SK-N-SH treated with all-trans-retinoic acid at 6 μM for 48 hours (cell line): ENCODE data around the gene COL4A2.

ENCODE experiments used
- ATAC-seq: fragments of 200-7000 bp; cut with Tn5 transposase; 3 replicates; pipeline ENCODE4 v1.9.1; 2020; ENCODE audit warnings: mild to moderate bottlenecking, moderate library complexity
- BACH2 ChIP-seq: fragments of 250-450 bp; sonication (Bioruptor Pico); IDR thresholded peaks from 2 replicates; pipeline ENCODE4 v1.9.0; 2021; ENCODE audit warnings: mild to moderate bottlenecking, borderline replicate concordance
- CREB5 ChIP-seq: fragments of 250-450 bp; sonication (Bioruptor Pico); IDR thresholded peaks from 2 replicates; pipeline ENCODE4 v1.5.1; 2020; ENCODE audit warnings: low read depth, mild to moderate bottlenecking, moderate library complexity
- CSDC2 ChIP-seq: fragments of 250-450 bp; sonication (Bioruptor Pico); IDR thresholded peaks from 2 replicates; pipeline ENCODE4 v1.5.0; 2020; ENCODE audit warnings: mild to moderate bottlenecking, moderate library complexity
- CSRNP3 ChIP-seq: fragments of 250-450 bp; sonication (Bioruptor Pico); IDR thresholded peaks from 2 replicates; pipeline ENCODE4 v1.5.1; 2021; ENCODE audit warnings: mild to moderate bottlenecking, moderate library complexity
- ESRRG ChIP-seq: fragments of 250-450 bp; sonication (Bioruptor Pico); IDR thresholded peaks from 2 replicates; pipeline ENCODE4 v1.6.1; 2021; ENCODE audit warnings: mild to moderate bottlenecking
- GLIS3 ChIP-seq: fragments of 250-450 bp; sonication (Bioruptor Pico); IDR thresholded peaks from 2 replicates; pipeline ENCODE4 v1.5.0; 2020; ENCODE audit warnings: mild to moderate bottlenecking, moderate library complexity
- ISL1 ChIP-seq: fragments of 250-450 bp; sonication (Bioruptor Pico); IDR thresholded peaks from 2 replicates; pipeline ENCODE4 v2.1.2; 2022; ENCODE audit warnings: mild to moderate bottlenecking, moderate library complexity
- OSR1 ChIP-seq: fragments of 250-450 bp; sonication (Bioruptor Pico); IDR thresholded peaks from 2 replicates; pipeline ENCODE4 v1.8.0; 2022; ENCODE audit warnings: moderate library complexity, mild to moderate bottlenecking, inconsistent platforms
- PATZ1 ChIP-seq: fragments of 250-450 bp; sonication (Bioruptor Pico); IDR thresholded peaks from 2 replicates; pipeline ENCODE4 v1.8.0; 2020; ENCODE audit warnings: mild to moderate bottlenecking, moderate library complexity, borderline replicate concordance
- PPARA ChIP-seq: fragments of 250-450 bp; sonication (Bioruptor Pico); IDR thresholded peaks from 2 replicates; pipeline ENCODE4 v1.5.0; 2020; ENCODE audit warnings: mild to moderate bottlenecking, borderline replicate concordance
- RARB ChIP-seq: fragments of 250-450 bp; sonication (Bioruptor Pico); IDR thresholded peaks from 2 replicates; pipeline ENCODE4 v1.8.0; 2021; ENCODE audit warnings: mild to moderate bottlenecking, moderate library complexity
- SNAI2 ChIP-seq: fragments of 250-450 bp; sonication (Bioruptor Pico); IDR thresholded peaks from 2 replicates; pipeline ENCODE4 v1.5.0; 2020; ENCODE audit warnings: mild to moderate bottlenecking, moderate library complexity
- TCF4 ChIP-seq: fragments of 250-450 bp; sonication (Bioruptor Pico); IDR thresholded peaks from 2 replicates; pipeline ENCODE4 v1.8.0; 2021; ENCODE audit warnings: mild to moderate bottlenecking, moderate library complexity, borderline replicate concordance
- TOX ChIP-seq: fragments of 250-450 bp; sonication (Bioruptor Pico); IDR thresholded peaks from 2 replicates; pipeline ENCODE4 v1.8.0; 2021; ENCODE audit warnings: mild to moderate bottlenecking, moderate library complexity, borderline replicate concordance
- TSHZ2 ChIP-seq: fragments of 250-450 bp; sonication (Bioruptor Pico); IDR thresholded peaks from 2 replicates; pipeline ENCODE4 v1.5.0; 2020; ENCODE audit warnings: mild to moderate bottlenecking, moderate library complexity
- ZC3H10 ChIP-seq: fragments of 250-450 bp; sonication (Bioruptor Pico); IDR thresholded peaks from 2 replicates; pipeline ENCODE4 v1.5.1; 2021; ENCODE audit warnings: mild to moderate bottlenecking, moderate library complexity
- ZFP3 ChIP-seq: fragments of 250-450 bp; sonication (Bioruptor Pico); IDR thresholded peaks from 2 replicates; pipeline ENCODE4 v1.5.0; 2020; ENCODE audit warnings: mild to moderate bottlenecking, moderate library complexity
- ZFP30 ChIP-seq: fragments of 450-650 bp; formaldehyde crosslinking; IDR thresholded peaks from 2 replicates; pipeline ENCODE4 v1.5.0; 2022; ENCODE audit warnings: mild to moderate bottlenecking, moderate library complexity
- ZNF565 ChIP-seq: fragments of 450-650 bp; formaldehyde crosslinking; conservative IDR thresholded peaks from 2 replicates; pipeline ENCODE4 v1.5.0; 2020; ENCODE audit warnings: low read depth, mild to moderate bottlenecking, moderate library complexity
- ZNF8 ChIP-seq: fragments of 450-650 bp; formaldehyde crosslinking; IDR thresholded peaks from 2 replicates; pipeline ENCODE4 v1.5.0; 2020; ENCODE audit warnings: mild to moderate bottlenecking, moderate library complexity

COL4A2 gene

GRCh38 chr13:110414283-110414682, 107.2 kb downstream of the COL4A2 start:
- TF ChIP-seq RARB (CRISPR knock-in tag) (no peak), TOX (CRISPR knock-in tag) (no peak), BACH2 (no peak), ZFP3 (no peak), CSDC2 (CRISPR knock-in tag) (no peak), CSRNP3 (no peak), PATZ1 (CRISPR knock-in tag) (no peak), GLIS3 (CRISPR knock-in tag) (no peak), TSHZ2 (CRISPR knock-in tag) (no peak), ZNF8 (no peak), TCF4 (no peak), ESRRG (CRISPR knock-in tag) (no peak), ISL1 (CRISPR knock-in tag) (no peak), ZFP30 (CRISPR knock-in tag) (no peak)
- no peak for ATAC-seq

GRCh38 chr13:110414931-110415330, 107.8 kb downstream of the COL4A2 start:
- no peak for TF ChIP-seq CSDC2 (CRISPR knock-in tag)
- no peak for TF ChIP-seq CREB5
- TF ChIP-seq RARB (CRISPR knock-in tag), result no peak
- TF ChIP-seq ZFP30 (CRISPR knock-in tag), result no peak
- TF ChIP-seq ESRRG (CRISPR knock-in tag), result no peak
- TF ChIP-seq TSHZ2 (CRISPR knock-in tag), result no peak
- no peak for TF ChIP-seq ZNF565
- TF ChIP-seq ISL1 (CRISPR knock-in tag), result no peak
- TF ChIP-seq OSR1 (CRISPR knock-in tag), result no peak
- TF ChIP-seq PATZ1 (CRISPR knock-in tag), result no peak
- no peak for TF ChIP-seq SNAI2
- no peak for TF ChIP-seq ZNF8
- TF ChIP-seq ZC3H10 (CRISPR knock-in tag), result no peak
- TF ChIP-seq PPARA (CRISPR knock-in tag), result no peak
- no peak for TF ChIP-seq CSRNP3
- TF ChIP-seq, all 23 proteins: peak for 0
- ATAC-seq, result no peak
